Pancreas (tissue), 10 donors: ENCODE measurements around the gene ERCC6. TPM values are rescaled to one million over a fixed set of nuclear protein-coding genes. Genes with fewer than 3 reads are reported as not detected.

ENCODE experiments used
- ATAC-seq, 4 donors: fragments of 200-7000 bp; cut with Tn5 transposase; one replicate each; pipeline versions ENCODE4 v1.8.0 to v1.9.1; 2020; ENCODE audit warnings: mild to moderate bottlenecking in 4 of 4, moderate library complexity in 4 of 4
- DNase-seq, 6 donors: peaks; one replicate each; pipeline ENCODE4 v3.0.0-alpha.2; 2020
- FAIRE-seq: peaks from 2 replicates; lab custom pipeline; 2012; peaks lifted over from hg19 to GRCh38; lab: Jason Lieb, UNC
- H3K27ac ChIP-seq, 4 donors: fragments of 200-600 bp; sonication (generic); 1 replicate in 3 of 4; 2 replicates in 1 of 4; pipeline versions ENCODE4 v1.5.0 to v1.8.0; 2020
- H3K27me3 ChIP-seq, 4 donors: fragments of 200-600 bp; one replicate each; pipeline ENCODE4 v1.8.0; 2021
- H3K36me3 ChIP-seq, 3 donors: fragments of 200-600 bp; sonication (generic) in 1 of 3; one replicate each; pipeline versions ENCODE4 v1.5.0 to v1.8.0; 2020 to 2021
- H3K4me1 ChIP-seq, 3 donors: fragments of 200-600 bp; one replicate each; pipeline ENCODE4 v1.8.0; 2021
- H3K4me3 ChIP-seq, 4 donors: fragments of 200-600 bp; sonication (generic) in 2 of 4; one replicate each; pipeline versions ENCODE4 v1.5.0 to v1.8.0; 2020 to 2021
- H3K9me3 ChIP-seq, 4 donors: fragments of 200-600 bp; one replicate each; pipeline ENCODE4 v1.8.0; 2021
- CTCF ChIP-seq, 4 donors: fragments of 200-600 bp; sonication (generic) in 3 of 4; IDR thresholded peaks; one replicate each; pipeline versions ENCODE4 v1.5.0 to v1.8.0; 2021; ENCODE audit warnings: antibody characterized with exemption in 4 of 4
- WGBS, 2 donors: extraction: QIAGEN DNeasy Blood & Tissue Kit; methylation state at CpG; one replicate each; pipeline ENCODE4 v1.1.7; 2013; 5-methylcytosine and 5-hydroxymethylcytosine counted together
- intact Hi-C, 3 donors: fragments of 100-400 bp; cut with DNase I; formaldehyde crosslinking; loops; one replicate each; pipeline versions ENCODE4 v1.11.1 to v1.14.2; 2022
- polyA plus RNA-seq, 2 donors: library from polyadenylated mRNA; stranded (reverse); fragments of 200-250 nt; gene quantifications; one replicate each; pipeline ENCODE4 v1.2.3, GENCODE V29; 2013
- total RNA-seq, 6 donors: library from RNA; stranded (reverse); fragmentation: NEBNext Ultra II Directional in 4 of 6; extraction: Animal tissue kit (Norgen Biotek cat#: 25700) in 4 of 6; gene quantifications; one replicate each; pipeline versions ENCODE4 v1.2.1 to v1.2.4, GENCODE V29; 2021 to 2023
- donor health status: healthy with polysubstance abuse.
- donor health status: DM: no; HTN: no; CAD: no; lungs with moderate emphysema.
- donor health status: DM: no; HTN: no; CAD: no.
- donor health status: control.
- donor health status: control.
- donor health status: Bipolar disorder and iron deficiency.
- donor health status: DM: yes; HTN: yes; CAD: no.
- donor health status: DM: no; HTN: no; CAD: no.
- donor health status: DM: no; HTN: no; CAD: no.
- donor health status: DM: yes; HTN: yes; CAD: no.

ERCC6 gene
- total RNA-seq (10 to 100 TPM; 12.7 to 20.0 (median 16.4) TPM), polyA plus RNA-seq (1 to 10 TPM; 3.8 to 4.1 TPM)

- 1% methylated on average over 66 to 75 of the region's 75 CpGs for WGBS, 2 donors
- peak within 1 kb of the TSS; percentile 34 to 74 (median 64) for H3K4me3 ChIP-seq
- intact Hi-C loops = no loop called here
- peaks cover 0 to 4% (median 0%) of the 10 kb centered on the region in 4 donors for H3K27me3 ChIP-seq
- H3K36me3 ChIP-seq = no peaks in the 10 kb centered on the region
- ATAC-seq (peak; percentile 95 to 99 (median 98)), DNase-seq (peak; percentile 97 to 100 (median 98)), FAIRE-seq (no peak)
- H3K4me1 ChIP-seq = peaks cover 0 to 7% (median 6%) of the 10 kb centered on the region in 3 donors
- no peak for TF ChIP-seq CTCF (IDR thresholded peaks at IDR 0.05)
- peak within 1 kb of the TSS; percentile 77 to 91 (median 80) for H3K27ac ChIP-seq
- H3K9me3 ChIP-seq = no peaks in the 10 kb centered on the region
Observed at GRCh38 chr10:49538381-49539319, at the start of gene ERCC6. Gene ERCC6, minus strand, starts transcription at chr10:49539121.

- intact Hi-C loops = no loop called here
- DNase-seq (no peak), ATAC-seq (no peak), FAIRE-seq (no peak)
- H3K27me3 ChIP-seq = peaks cover 0 to 5% (median 0%) of the 10 kb centered on the region in 4 donors
- H3K4me3 ChIP-seq = no peak overlapping the region
- no peak for TF ChIP-seq CTCF (IDR thresholded peaks at IDR 0.05)
- 54 to 61% methylated on average over 4 of the region's 4 CpGs for WGBS, 2 donors
- H3K27ac ChIP-seq = no peak overlapping the region
- H3K36me3 ChIP-seq = no peaks in the 10 kb centered on the region
- no peaks in the 10 kb centered on the region for H3K4me1 ChIP-seq
- no peaks in the 10 kb centered on the region for H3K9me3 ChIP-seq
Observed at GRCh38 chr10:49587981-49588380, 49.1 kb upstream of the ERCC6 start.

- DNase-seq (no peak), ATAC-seq (no peak), FAIRE-seq (no peak)
- H3K27ac ChIP-seq = no peak overlapping the region
- no peak overlapping the region for H3K4me3 ChIP-seq
- TF ChIP-seq CTCF (IDR thresholded peaks at IDR 0.05) = no peak
- H3K4me1 ChIP-seq = no peaks in the 10 kb centered on the region
- intact Hi-C loops = no loop called here
- H3K36me3 ChIP-seq = no peaks in the 10 kb centered on the region
- H3K27me3 ChIP-seq = no peaks in the 10 kb centered on the region
- no peaks in the 10 kb centered on the region for H3K9me3 ChIP-seq
Observed at GRCh38 chr10:49585387-49585786, 46.5 kb upstream of the ERCC6 start.

- WGBS, 2 donors = 35 to 44% methylated on average over 2 of the region's 2 CpGs
- Histone ChIP-seq H3K36me3 (no peaks in the 10 kb centered on the region), H3K27ac (no peak overlapping the region), H3K27me3 (no peaks in the 10 kb centered on the region), H3K9me3 (no peaks in the 10 kb centered on the region), H3K4me3 (no peak overlapping the region), H3K4me1 (no peaks in the 10 kb centered on the region)
- ATAC-seq (no peak), FAIRE-seq (no peak), DNase-seq (no peak)
- TF ChIP-seq CTCF (IDR thresholded peaks at IDR 0.05) = no peak
- intact Hi-C loops = no loop called here
Observed at GRCh38 chr10:49579621-49580020, 40.7 kb upstream of the ERCC6 start.

GRCh38 chr10:49578392-49578791, 39.5 kb upstream of the ERCC6 start:
- no peaks in the 10 kb centered on the region for H3K27me3 ChIP-seq
- intact Hi-C loops = no loop called here
- no peaks in the 10 kb centered on the region for H3K4me1 ChIP-seq
- TF ChIP-seq CTCF (IDR thresholded peaks at IDR 0.05) = no peak
- FAIRE-seq (no peak), ATAC-seq (no peak), DNase-seq (no peak)
- WGBS, 2 donors = 74 to 82% methylated on average over 3 of the region's 3 CpGs
- no peak overlapping the region for H3K4me3 ChIP-seq
- H3K9me3 ChIP-seq = no peaks in the 10 kb centered on the region
- H3K36me3 ChIP-seq = no peaks in the 10 kb centered on the region
- H3K27ac ChIP-seq = no peak overlapping the region
